T47D (cell line): Measurements from ENCODE around the gene SLC47A2.

Source experiments
- DNase-seq, 2 experiments: peaks; one replicate each; pipeline versions ENCODE4 v3.0.0 to v3.0.0-alpha.2; 2011 to 2012; ENCODE audit warnings: low read depth in 1 of 2, low spot score in 1 of 2
- JUND ChIP-seq: IDR thresholded peaks from 2 replicates; pipeline ENCODE4 v1.6.1; 2012; ENCODE audit warnings: low read depth
- in situ Hi-C: cut with HindIII; loops from 2 replicates; pipeline ENCODE4 v1.10.0; 2016; ENCODE audit warnings: low sequenced_read_pairs, low pct_unique_long_range_greater_than_20kb

Gene SLC47A2

DNA sequence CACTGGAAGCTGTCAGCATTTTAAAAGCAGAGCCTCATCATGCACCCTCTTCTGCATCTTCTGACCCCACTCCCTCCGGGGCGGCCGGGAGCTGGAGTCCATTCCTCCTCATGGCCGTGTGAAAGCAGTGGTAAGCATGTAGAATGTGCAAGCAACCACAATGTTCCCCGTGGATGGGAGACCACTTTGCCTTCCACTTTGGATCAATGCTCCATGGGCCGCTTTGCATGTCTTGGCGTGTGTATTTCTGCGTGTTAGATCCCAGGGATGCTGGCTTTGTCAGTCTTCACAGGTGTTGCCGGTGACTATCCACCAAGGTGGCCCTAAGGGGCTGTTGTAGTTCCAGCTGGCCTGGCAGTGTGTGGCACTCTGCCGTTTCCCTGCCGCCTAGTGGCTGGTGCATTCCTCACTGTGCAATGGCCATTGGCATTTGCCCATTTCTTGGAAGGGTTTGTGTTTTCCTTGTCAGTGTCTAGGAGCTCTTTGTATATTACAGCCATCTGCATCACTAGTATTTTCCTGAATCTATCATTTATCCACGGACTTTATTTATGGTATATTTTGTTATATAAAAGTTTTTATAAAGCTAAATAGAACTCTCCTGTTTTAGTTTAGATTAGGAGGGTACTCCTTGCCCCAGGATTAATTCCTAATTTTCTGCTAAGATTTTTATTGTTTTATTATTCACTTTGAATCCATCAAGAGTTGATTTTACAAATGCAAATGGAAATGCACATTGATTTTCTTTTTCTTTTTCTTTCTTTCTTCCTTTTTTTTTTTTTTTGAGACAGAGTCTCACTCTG lies 37.5 kb upstream of the SLC47A2 start:
- DNase-seq: peak; percentile 82 to 84
- in situ Hi-C loops: no loop called here
- no peak for TF ChIP-seq JUND

DNA sequence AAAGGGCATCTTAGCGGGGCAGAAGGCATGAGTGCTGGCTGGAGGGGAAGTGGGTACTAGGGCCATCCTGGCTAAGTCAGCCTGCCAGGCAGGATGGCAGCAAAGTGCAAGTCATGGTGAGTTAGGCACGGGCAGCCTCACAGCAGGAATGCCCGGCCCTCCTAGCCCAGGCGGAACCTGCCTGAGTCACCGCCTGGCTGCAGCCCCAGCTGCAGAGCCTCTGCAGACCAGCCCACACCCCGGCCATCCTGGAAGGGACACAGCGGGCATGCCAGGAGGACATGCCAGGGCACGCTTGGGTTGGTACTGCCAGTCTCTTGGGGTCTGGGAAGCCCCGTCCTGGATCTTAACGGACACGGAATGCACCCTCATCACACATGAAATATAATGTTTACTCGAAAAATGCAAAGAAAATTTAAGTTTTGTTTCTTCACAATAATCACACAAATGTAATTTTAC lies 36.7 kb upstream of the SLC47A2 start:
- in situ Hi-C loops: no loop called here
- peak; percentile 49 to 60 for DNase-seq
- no peak for TF ChIP-seq JUND

DNA sequence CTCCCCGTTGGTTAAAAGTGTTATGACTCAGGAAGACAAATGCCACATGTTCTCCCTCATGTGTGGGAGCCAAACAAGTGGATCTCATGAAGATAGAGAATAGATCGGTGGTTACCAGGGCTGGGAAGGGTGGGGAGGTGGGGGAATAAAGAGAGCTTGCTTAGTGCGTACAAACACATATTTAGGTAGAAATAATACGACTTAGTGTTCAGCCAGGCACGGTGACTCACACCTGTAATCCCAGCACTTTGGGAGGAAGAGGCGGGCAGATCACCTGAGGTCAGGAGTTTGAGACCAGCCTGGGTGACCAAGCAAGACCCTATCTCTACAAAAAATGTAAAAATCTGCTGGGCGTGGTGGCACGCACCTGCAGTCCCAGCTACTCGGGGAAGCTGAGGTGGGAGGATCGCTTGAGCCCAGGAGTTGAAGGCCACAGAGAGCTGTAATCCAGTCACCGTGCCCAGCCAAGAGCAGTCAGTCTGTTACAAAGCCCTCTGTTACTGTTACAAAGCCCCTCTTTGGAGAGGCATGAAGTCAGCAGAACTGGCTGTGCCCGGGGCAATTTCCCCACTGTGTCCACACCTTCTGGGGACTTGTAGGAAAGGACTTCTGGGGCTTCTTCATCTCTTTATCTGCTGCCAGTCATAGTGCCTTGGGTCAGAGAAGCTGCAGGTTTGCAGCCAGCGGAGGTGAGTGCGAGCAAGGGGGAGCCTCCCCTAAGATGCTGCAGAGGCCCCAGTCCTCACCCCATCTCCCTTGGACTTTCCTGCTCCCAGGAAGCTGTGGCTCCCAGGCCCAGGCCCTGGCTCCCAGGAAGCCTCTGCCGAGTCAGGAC lies 36.0 kb upstream of the SLC47A2 start:
- in situ Hi-C loops: no loop called here
- no peak for TF ChIP-seq JUND
- DNase-seq: no peak

DNA sequence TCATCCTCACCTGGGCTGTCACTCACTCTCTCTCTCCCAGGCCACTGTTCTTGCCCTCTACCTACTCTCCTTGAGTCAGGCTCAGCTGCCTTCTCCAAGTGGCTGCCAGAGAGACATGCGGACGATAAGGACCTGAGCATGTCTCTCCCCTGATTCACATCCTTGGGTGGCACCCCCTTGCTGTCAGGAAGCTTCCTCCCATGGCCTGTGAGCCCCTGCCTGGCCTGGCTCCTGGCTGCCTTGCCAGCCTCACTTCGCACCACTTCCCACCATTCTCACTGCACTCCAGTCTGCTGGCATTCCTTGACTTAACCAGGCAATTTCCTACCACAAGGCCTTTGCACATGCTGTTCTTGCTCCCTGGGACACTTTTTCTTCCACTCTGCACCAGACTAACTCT lies 34.5 kb upstream of the SLC47A2 start:
- in situ Hi-C loops: no loop called here
- no peak for TF ChIP-seq JUND
- no peak for DNase-seq

DNA sequence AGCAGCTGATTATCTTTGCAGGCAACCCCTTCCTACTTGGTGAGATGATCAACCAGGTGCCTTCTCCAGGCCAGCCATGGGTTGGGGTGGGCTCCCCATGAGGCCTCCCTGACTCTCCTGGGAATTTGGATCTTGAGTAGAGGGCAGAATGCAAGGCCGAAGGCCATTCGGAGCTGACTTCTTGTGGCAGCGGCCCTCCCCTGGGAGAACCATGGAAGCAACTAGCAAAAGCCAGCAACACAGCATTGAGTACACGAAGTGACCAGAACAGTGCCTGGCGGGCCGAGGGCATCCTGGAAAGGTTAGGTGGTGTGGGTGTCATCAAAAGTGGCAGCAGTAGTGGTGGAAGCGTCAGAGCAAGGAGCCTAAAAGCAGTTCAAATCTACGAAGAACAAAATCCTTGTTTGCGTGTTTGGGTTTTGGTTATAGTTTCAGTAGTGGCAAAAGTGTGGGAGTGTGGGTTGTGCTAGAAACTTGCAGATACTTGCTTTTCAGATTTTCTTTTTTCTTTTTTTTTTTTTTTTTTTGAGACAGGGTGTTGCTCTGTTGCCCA lies 33.7 kb upstream of the SLC47A2 start:
- in situ Hi-C loops: no loop called here
- TF ChIP-seq JUND: no peak
- no peak for DNase-seq

DNA sequence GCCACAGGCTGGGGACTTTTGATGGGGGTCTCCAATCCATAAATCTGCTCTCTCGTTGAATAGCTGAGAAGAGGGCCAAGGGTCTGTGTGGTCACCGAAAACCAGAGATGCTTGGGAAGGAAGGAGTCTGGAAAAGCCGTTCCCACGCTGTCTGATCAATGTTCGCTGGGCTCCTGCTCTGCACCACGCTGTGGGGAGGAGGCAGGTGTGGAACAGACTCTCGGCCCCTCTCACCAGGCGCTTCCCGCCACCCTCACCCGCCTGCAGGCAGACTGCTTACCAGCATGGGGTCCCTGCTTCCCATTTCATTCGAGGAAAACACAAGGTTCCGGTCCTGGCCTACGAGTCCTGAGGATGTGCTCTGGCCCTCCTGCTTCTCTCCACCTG lies 32.4 kb upstream of the SLC47A2 start:
- TF ChIP-seq JUND: no peak

DNA sequence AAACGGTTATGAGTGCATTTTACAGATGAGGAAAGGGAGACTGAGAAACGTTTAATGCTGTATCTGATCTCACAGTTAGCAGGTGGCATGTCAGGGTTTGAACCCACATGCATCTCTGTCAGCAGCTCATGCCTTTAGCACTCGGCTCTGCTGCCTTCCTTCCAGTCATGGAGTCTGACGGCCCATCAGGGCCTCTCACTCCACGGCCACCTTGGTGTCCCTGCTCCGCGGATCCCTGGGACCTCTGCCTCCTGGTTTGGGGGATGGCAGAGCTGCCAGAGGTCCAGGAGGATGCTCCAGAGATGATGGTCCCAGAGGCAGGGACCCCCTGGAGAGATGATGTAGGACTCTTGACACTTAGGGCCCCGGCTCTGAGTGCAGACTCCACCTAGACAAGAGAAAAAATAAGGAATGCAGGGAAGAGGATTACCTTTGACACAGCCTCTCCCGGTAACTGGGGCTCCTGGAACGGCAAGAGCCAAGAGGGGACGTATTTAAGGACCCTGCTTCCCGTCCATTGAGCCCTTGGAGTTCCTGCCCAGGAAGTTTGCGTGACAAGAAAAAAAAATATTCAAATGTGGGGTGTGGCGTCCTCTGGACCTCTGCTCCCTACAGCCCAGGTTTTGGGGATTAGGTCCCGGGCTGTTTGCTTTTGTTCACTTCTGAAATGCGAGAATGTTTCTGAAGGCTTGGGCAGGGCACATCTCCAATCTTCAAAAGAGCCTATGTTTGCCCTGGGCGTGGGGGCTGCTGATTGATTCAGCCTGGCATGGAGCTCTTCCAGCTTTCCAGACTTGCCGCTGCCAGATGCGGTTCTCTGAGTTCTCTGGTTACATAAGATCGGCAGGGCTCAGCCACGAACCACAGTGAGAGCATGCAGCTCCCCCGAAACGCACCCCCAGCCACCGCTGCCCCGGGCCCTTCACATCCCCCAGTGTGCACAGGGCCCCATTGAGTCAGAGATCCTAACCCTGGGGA lies 31.7 kb upstream of the SLC47A2 start, which contains the start of gene ALDH3A1:
TSS of gene ALDH3A1 (minus strand) at position 470 of the 978 bp plus-strand sequence. CDS start 3,169 bp downstream, outside the sequence.
- no peak for TF ChIP-seq JUND
- in situ Hi-C loops: no loop called here
- no peak for DNase-seq

More for the DNA sequence above, 32.4 kb upstream of the SLC47A2 start:
- no peak for DNase-seq
- in situ Hi-C loops: no loop called here

DNA sequence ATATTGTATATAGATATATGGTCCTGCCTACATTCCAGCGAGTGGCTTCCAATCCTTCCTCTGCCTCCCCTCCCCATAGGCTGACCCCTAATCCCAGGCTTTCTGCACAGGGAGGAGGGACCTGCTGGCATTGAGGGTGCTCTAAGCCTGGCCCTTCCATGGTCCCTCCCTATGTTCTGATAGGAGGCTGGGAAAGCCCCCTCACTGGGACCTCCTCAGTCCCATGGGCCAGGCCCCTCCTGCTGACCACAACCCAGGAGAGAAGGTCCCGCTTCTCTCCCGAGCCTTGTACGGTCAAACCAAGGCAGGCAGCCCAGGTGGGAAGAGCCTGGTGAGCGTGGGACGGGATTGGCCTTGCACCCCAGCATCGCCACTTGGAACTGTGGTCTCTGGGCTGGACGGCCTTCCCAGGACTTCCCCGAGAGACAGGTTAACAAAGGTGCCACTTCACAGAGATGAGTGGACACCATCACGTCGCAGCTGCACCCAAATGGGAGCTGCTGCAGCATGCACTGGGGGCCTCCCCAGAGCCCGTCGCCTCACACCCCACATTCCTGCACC lies 30.9 kb upstream of the SLC47A2 start:
- TF ChIP-seq JUND: no peak
- in situ Hi-C loops: no loop called here
- DNase-seq: no peak

DNA sequence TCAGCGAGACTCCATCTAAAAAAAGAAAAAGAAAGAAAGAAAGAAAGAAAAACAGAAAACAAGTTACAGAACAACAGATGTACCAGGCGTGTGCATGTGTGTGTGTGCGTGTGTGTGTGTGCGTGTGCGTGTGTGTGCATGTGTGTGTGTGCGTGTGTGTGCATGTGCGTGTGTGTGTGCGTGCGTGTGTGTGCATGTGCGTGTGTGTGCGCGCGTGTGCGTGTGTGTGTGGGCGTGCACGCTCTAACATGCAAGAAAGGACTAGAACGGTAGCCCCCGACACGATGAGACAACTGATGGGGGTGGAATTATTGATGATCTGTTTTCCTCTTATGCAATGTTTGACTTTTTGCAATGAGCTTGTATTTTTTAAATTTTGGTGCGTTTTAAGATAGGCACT lies 30.1 kb upstream of the SLC47A2 start:
- no peak for DNase-seq
- no peak for TF ChIP-seq JUND
- in situ Hi-C loops: no loop called here

DNA sequence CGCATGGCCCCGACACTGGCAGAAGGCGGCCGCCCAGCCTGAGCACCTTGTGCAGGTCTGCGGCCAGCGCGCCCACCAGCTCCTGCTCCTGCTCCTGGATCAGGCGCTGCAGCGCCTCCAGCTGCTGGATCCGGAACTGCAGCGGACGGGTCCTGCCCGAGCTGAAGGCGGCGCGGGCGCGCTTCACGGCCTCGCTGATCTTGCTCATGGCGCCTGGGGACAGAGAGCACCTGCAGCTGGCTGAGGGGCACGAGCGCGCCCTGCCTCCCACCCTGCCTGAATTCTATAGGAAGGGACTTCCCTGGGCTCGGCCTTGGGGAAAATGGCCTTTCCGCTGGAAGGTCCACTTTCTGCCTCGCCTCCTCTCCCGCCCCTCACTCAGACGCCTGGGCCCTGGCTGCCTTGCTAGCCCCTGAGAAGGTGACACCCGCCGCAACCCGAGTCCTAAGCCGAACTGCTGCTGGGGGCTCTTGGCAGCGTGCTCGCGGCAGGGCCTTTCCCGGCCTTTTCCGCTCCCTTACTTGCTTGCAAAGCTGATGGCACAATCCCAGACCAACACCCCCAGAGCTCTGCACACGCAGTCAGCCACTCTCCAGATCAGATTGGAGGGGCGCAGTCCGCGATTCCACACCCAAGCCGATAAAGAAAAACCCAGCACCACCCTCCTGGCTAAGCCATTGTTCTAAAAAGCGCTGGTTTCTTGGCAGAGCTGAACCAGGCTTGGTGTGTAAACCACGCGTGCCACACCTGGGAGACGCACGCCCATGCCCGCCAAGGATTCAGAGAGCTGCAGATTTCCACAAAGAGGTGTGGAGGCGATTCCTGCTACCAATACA lies 28.8 kb upstream of the SLC47A2 start:
- in situ Hi-C loops: no loop called here
- DNase-seq: peak; percentile 68 to 78
- no peak for TF ChIP-seq JUND

DNA sequence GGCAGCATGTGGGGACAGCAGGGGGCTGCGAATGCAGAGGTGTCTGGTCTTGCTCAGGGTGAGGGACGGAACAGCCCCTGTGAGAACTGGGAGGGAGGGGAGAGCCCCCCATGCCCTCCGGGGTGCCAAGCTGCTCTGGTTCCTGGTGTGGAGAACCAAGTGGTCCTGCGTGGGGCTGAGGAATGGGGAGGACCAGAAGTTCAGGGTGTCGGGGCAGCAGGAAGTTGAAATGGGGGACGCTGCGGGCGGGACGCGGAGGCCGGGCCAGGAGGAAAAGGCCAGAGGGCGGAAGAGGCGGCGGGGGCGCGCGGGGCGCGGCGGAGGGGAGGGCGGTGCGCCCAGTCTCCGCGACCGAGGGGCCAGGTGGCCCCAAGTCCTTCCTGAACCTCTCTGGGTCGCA lies 28.1 kb upstream of the SLC47A2 start:
- DNase-seq: no peak
- TF ChIP-seq JUND: no peak
- in situ Hi-C loops: no loop called here
